ENCODE results near the gene HCFC1R1.
A peak's percentile ranks its signal among the peaks of the same experiment; 100 is the strongest.

The HCFC1R1 gene

GRCh38 chr16:3025032-3026002 is 1.6 kb upstream of the HCFC1R1 start:
- H3K4me3 ChIP-seq (ENCODE audit: low read length): no peak overlapping the region
- no peak for TF ChIP-seq CTCF (IDR thresholded peaks at IDR 0.05; ENCODE audit: insufficient read depth, low read depth, low read length, missing control alignments)
- DNase-seq (ENCODE audit: low read depth): no peak

- no peak for TF ChIP-seq CTCF (IDR thresholded peaks at IDR 0.05; ENCODE audit: insufficient read depth, low read depth, low read length, missing control alignments)
- H3K4me3 ChIP-seq (ENCODE audit: low read length): peak overlapping the region; percentile 94
- peak; percentile 89 for DNase-seq (ENCODE audit: low read depth)
Observed at GRCh38 chr16:3023415-3023668, 400 bp downstream of the HCFC1R1 start.

GRCh38 chr16:3022684-3023414 is 893 bp downstream of the HCFC1R1 start:
- no peak for DNase-seq (ENCODE audit: low read depth)
- H3K4me3 ChIP-seq (ENCODE audit: low read length): peak overlapping the region; percentile 94
- no peak for TF ChIP-seq CTCF (IDR thresholded peaks at IDR 0.05; ENCODE audit: insufficient read depth, low read depth, low read length, missing control alignments)

- DNase-seq (ENCODE audit: low read depth): peak; percentile 97
- no peak for TF ChIP-seq CTCF (IDR thresholded peaks at IDR 0.05; ENCODE audit: insufficient read depth, low read depth, low read length, missing control alignments)
- H3K4me3 ChIP-seq (ENCODE audit: low read length): peak overlapping the region; percentile 94
Observed at GRCh38 chr16:3022208-3022683, 1.5 kb downstream of the HCFC1R1 start.

- TF ChIP-seq CTCF (IDR thresholded peaks at IDR 0.05; ENCODE audit: insufficient read depth, low read depth, low read length, missing control alignments): no peak
- peak; percentile 97 for DNase-seq (ENCODE audit: low read depth)
- peak overlapping the region; percentile 94 for H3K4me3 ChIP-seq (ENCODE audit: low read length)
Observed at GRCh38 chr16:3021449-3022207, 2.1 kb downstream of the HCFC1R1 start.

- TF ChIP-seq CTCF (IDR thresholded peaks at IDR 0.05; ENCODE audit: insufficient read depth, low read depth, low read length, missing control alignments): no peak
- peak; percentile 93 for DNase-seq (ENCODE audit: low read depth)
- peak overlapping the region; percentile 94 for H3K4me3 ChIP-seq (ENCODE audit: low read length)
Observed at GRCh38 chr16:3020604-3021448, 2.9 kb downstream of the HCFC1R1 start.
